Esophagus squamous epithelium (tissue), 4 donors: ENCODE results near the gene S100A16.

Experiments used
- CTCF ChIP-seq, 6 experiments: fragments of 450-650 bp in 4 of 6; fragments of 200-600 bp in 2 of 6; sonication (generic) in 2 of 6; IDR thresholded peaks; one replicate each; pipeline ENCODE4 v1.5.1; 2016 to 2019; ENCODE audit warnings: antibody characterized with exemption in 6 of 6, mild to moderate bottlenecking in 4 of 6, moderate library complexity in 4 of 6
- POLR2A ChIP-seq, 4 donors: fragments of 450-650 bp; IDR thresholded peaks; one replicate each; pipeline ENCODE4 v1.6.1; 2017; ENCODE audit warnings: antibody characterized with exemption in 4 of 4, mild to moderate bottlenecking in 4 of 4, moderate library complexity in 3 of 4

GRCh38 chr1:153643816-153644215 lies 30.9 kb upstream of the S100A16 start:
- no peak for TF ChIP-seq CTCF (IDR thresholded peaks at IDR 0.05)
- TF ChIP-seq POLR2A (IDR thresholded peaks at IDR 0.05): no peak
